MM.1S (cell line): ENCODE data around the gene SLC10A1.

Experiments
- EZH2 ChIP-seq: fragments of 300-600 bp; sonication (generic); optimal IDR thresholded peaks from 2 replicates; pipeline ENCODE3; 2017; ENCODE audit warnings: low read depth, mild to moderate bottlenecking, antibody characterized with exemption, low read length, mixed read lengths
- TF ChIP-seq, protein P1 (sequence below): fragments of 300-600 bp; sonication (generic); IDR thresholded peaks from 2 replicates; pipeline ENCODE4 v1.5.1; 2016; ENCODE audit warnings: antibody characterized with exemption, low read length, mixed read lengths

- TF ChIP-seq, protein P1, sequence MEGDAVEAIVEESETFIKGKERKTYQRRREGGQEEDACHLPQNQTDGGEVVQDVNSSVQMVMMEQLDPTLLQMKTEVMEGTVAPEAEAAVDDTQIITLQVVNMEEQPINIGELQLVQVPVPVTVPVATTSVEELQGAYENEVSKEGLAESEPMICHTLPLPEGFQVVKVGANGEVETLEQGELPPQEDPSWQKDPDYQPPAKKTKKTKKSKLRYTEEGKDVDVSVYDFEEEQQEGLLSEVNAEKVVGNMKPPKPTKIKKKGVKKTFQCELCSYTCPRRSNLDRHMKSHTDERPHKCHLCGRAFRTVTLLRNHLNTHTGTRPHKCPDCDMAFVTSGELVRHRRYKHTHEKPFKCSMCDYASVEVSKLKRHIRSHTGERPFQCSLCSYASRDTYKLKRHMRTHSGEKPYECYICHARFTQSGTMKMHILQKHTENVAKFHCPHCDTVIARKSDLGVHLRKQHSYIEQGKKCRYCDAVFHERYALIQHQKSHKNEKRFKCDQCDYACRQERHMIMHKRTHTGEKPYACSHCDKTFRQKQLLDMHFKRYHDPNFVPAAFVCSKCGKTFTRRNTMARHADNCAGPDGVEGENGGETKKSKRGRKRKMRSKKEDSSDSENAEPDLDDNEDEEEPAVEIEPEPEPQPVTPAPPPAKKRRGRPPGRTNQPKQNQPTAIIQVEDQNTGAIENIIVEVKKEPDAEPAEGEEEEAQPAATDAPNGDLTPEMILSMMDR, result no peak
- no peak for TF ChIP-seq EZH2
These were observed 14.8 kb upstream of the SLC10A1 start for GRCh38 chr14:69811868-69812252.
